ENCODE results near the gene MRRF. TPM values are rescaled to one million over a fixed set of nuclear protein-coding genes. Genes with fewer than 3 reads are reported as not detected.
"Not testable (repeated sequence)": the region's sequence is repeated elsewhere in the genome, so short reads cannot be mapped to it uniquely, and the experiment has no call there.

MRRF gene
- total RNA-seq, 2 donors from 2014 or later: 44.9 to 65.7 TPM

GRCh38 chr9:122302237-122303093 is 37.8 kb downstream of the MRRF start:
- DNase-seq (ENCODE audit: low spot score in 2 of 2): no peak
- no peaks in the 10 kb centered on the region for H3K9me3 Mint-ChIP-seq
- peaks cover 6% of the 10 kb centered on the region in 2 donors for H3K36me3 Mint-ChIP-seq
- H3K27ac Mint-ChIP-seq: no peak overlapping the region
- ATAC-seq: no peak

- no peaks in the 10 kb centered on the region for H3K36me3 Mint-ChIP-seq
- H3K9me3 Mint-ChIP-seq: no peaks in the 10 kb centered on the region
- ATAC-seq (no peak), DNase-seq (ENCODE audit: low spot score in 2 of 2) (no peak)
- no peak overlapping the region for H3K27ac Mint-ChIP-seq
Measured at GRCh38 chr9:122307061-122307460, 42.4 kb downstream of the MRRF start.

GRCh38 chr9:122307925-122308324 is 43.2 kb downstream of the MRRF start:
- Mint-ChIP-seq H3K27ac (no peak overlapping the region), H3K36me3 (peaks cover 0 to 4% of the 10 kb centered on the region in 2 donors), H3K9me3 (no peaks in the 10 kb centered on the region)
- ATAC-seq (no peak), DNase-seq (ENCODE audit: low spot score in 2 of 2) (no peak)

GRCh38 chr9:122309861-122310260 is 45.2 kb downstream of the MRRF start:
- peaks cover 4 to 13% of the 10 kb centered on the region in 2 donors for H3K36me3 Mint-ChIP-seq
- no peaks in the 10 kb centered on the region for H3K9me3 Mint-ChIP-seq
- H3K27ac Mint-ChIP-seq: no peak overlapping the region
- ATAC-seq (no peak), DNase-seq (ENCODE audit: low spot score in 2 of 2) (no peak)

- ATAC-seq: no peak
Measured at GRCh38 chr9:122314165-122314564, 49.5 kb downstream of the MRRF start.

GRCh38 chr9:122315534-122315933 is 50.9 kb downstream of the MRRF start:
- DNase-seq (ENCODE audit: low spot score in 2 of 2) (no peak), ATAC-seq (no peak)
- no peak overlapping the region for H3K27ac Mint-ChIP-seq
- H3K36me3 Mint-ChIP-seq: peaks cover 4 to 13% of the 10 kb centered on the region in 2 donors
- no peaks in the 10 kb centered on the region for H3K9me3 Mint-ChIP-seq

More at GRCh38 chr9:122314165-122314564, 49.5 kb downstream of the MRRF start:
- H3K27ac Mint-ChIP-seq: no peak overlapping the region
- H3K36me3 Mint-ChIP-seq: peaks cover 4 to 13% of the 10 kb centered on the region in 2 donors
- H3K9me3 Mint-ChIP-seq: no peaks in the 10 kb centered on the region
- no peak for DNase-seq (ENCODE audit: low spot score in 2 of 2)

- Mint-ChIP-seq H3K27ac (no peak overlapping the region), H3K9me3 (no peaks in the 10 kb centered on the region), H3K36me3 (peaks cover 5 to 13% of the 10 kb centered on the region in 2 donors)
- DNase-seq (ENCODE audit: low spot score in 2 of 2) (no peak), ATAC-seq (no peak)
Measured at GRCh38 chr9:122318284-122318683, 53.6 kb downstream of the MRRF start.

GRCh38 chr9:122320413-122320881 is 55.8 kb downstream of the MRRF start:
- no peak for DNase-seq (ENCODE audit: low spot score in 2 of 2)
- no peak for ATAC-seq
- Mint-ChIP-seq H3K36me3 (peaks cover 0 to 14% of the 10 kb centered on the region in 2 donors), H3K9me3 (no peaks in the 10 kb centered on the region), H3K27ac (no peak overlapping the region)

- peak overlapping the region in 1 of 2 donors; percentile 94 for H3K27ac Mint-ChIP-seq
- DNase-seq (ENCODE audit: low spot score in 2 of 2) (no peak), ATAC-seq (no peak)
- H3K9me3 Mint-ChIP-seq: no peaks in the 10 kb centered on the region
- peaks cover 0 to 14% of the 10 kb centered on the region in 2 donors for H3K36me3 Mint-ChIP-seq
Measured at GRCh38 chr9:122322553-122322952, 57.9 kb downstream of the MRRF start.

- DNase-seq (ENCODE audit: low spot score in 2 of 2); H3K9me3 Mint-ChIP-seq; ATAC-seq: not testable (repeated sequence)
- H3K36me3 Mint-ChIP-seq: peaks cover 0 to 14% of the 10 kb centered on the region in 2 donors
- H3K27ac Mint-ChIP-seq: peak overlapping the region in 1 of 2 donors; percentile 81
Measured at GRCh38 chr9:122324665-122325064, 60.0 kb downstream of the MRRF start.

- H3K27ac Mint-ChIP-seq: no peak overlapping the region
- ATAC-seq (peak; percentile 95 to 96), DNase-seq (ENCODE audit: low spot score in 2 of 2) (no peak)
- H3K36me3 Mint-ChIP-seq: peaks cover 0 to 14% of the 10 kb centered on the region in 2 donors
- no peaks in the 10 kb centered on the region for H3K9me3 Mint-ChIP-seq
Measured at GRCh38 chr9:122325124-122325523, 60.4 kb downstream of the MRRF start.

- H3K27ac Mint-ChIP-seq: no peak overlapping the region
- ATAC-seq (no peak), DNase-seq (ENCODE audit: low spot score in 2 of 2) (no peak)
- H3K36me3 Mint-ChIP-seq: peaks cover 0 to 14% of the 10 kb centered on the region in 2 donors
- no peaks in the 10 kb centered on the region for H3K9me3 Mint-ChIP-seq
Measured at GRCh38 chr9:122327175-122327574, 62.5 kb downstream of the MRRF start.

GRCh38 chr9:122329597-122329996 is 64.9 kb downstream of the MRRF start:
- ATAC-seq: no peak

GRCh38 chr9:122330466-122330865 is 65.8 kb downstream of the MRRF start:
- DNase-seq (ENCODE audit: low spot score in 2 of 2); H3K9me3 Mint-ChIP-seq; H3K36me3 Mint-ChIP-seq; H3K27ac Mint-ChIP-seq; ATAC-seq: not testable (repeated sequence)

More at GRCh38 chr9:122329597-122329996, 64.9 kb downstream of the MRRF start:
- DNase-seq (ENCODE audit: low spot score in 2 of 2): no peak
- Mint-ChIP-seq H3K36me3 (no peaks in the 10 kb centered on the region), H3K27ac (peak overlapping the region in 1 of 2 donors; percentile 38), H3K9me3 (no peaks in the 10 kb centered on the region)

- no peaks in the 10 kb centered on the region for H3K36me3 Mint-ChIP-seq
- H3K27ac Mint-ChIP-seq: peak overlapping the region; percentile 12 to 56
- no peaks in the 10 kb centered on the region for H3K9me3 Mint-ChIP-seq
- DNase-seq (ENCODE audit: low spot score in 2 of 2) (no peak), ATAC-seq (no peak)
Measured at GRCh38 chr9:122331523-122331927, 66.8 kb downstream of the MRRF start.

- H3K27ac Mint-ChIP-seq: peak overlapping the region; percentile 56 to 68
- DNase-seq (ENCODE audit: low spot score in 2 of 2) (no peak), ATAC-seq (no peak)
- no peaks in the 10 kb centered on the region for H3K36me3 Mint-ChIP-seq
- H3K9me3 Mint-ChIP-seq: no peaks in the 10 kb centered on the region
Measured at GRCh38 chr9:122332083-122332482, 67.4 kb downstream of the MRRF start.

GRCh38 chr9:122332644-122333043 is 68.0 kb downstream of the MRRF start:
- no peaks in the 10 kb centered on the region for H3K9me3 Mint-ChIP-seq
- H3K27ac Mint-ChIP-seq: peak overlapping the region in 1 of 2 donors; percentile 56
- H3K36me3 Mint-ChIP-seq: no peaks in the 10 kb centered on the region
- ATAC-seq: no peak
- no peak for DNase-seq (ENCODE audit: low spot score in 2 of 2)
